HG03196 (cell line): ENCODE results near the gene TEAD1.

ENCODE experiments used
- ATAC-seq: cut with Tn5 transposase; IDR thresholded peaks from one replicate; pipeline ENCODE4 v1.9.1; 2021; ENCODE audit not compliant: unreplicated experiment

Gene TEAD1

GRCh38 chr11:12664385-12664784, 9.8 kb upstream of the TEAD1 start:
- ATAC-seq = no peak

- no peak for ATAC-seq
These were observed 7.3 kb upstream of the TEAD1 start for GRCh38 chr11:12666915-12667314.

- ATAC-seq = no peak
These were observed 6.6 kb upstream of the TEAD1 start for GRCh38 chr11:12667646-12668045.

GRCh38 chr11:12668166-12668565, 6.1 kb upstream of the TEAD1 start:
- no peak for ATAC-seq

GRCh38 chr11:12669930-12670329, 4.3 kb upstream of the TEAD1 start:
- no peak for ATAC-seq

- no peak for ATAC-seq
These were observed 2.9 kb upstream of the TEAD1 start for GRCh38 chr11:12671370-12671769.

- ATAC-seq = peak; percentile 19
These were observed 659 bp upstream of the TEAD1 start for GRCh38 chr11:12673601-12673923.

GRCh38 chr11:12674571-12674935, 332 bp downstream of the TEAD1 start:
- peak; percentile 29 for ATAC-seq

- ATAC-seq = no peak
These were observed 895 bp downstream of the TEAD1 start for GRCh38 chr11:12674936-12675696.

- no peak for ATAC-seq
These were observed 1.9 kb downstream of the TEAD1 start for GRCh38 chr11:12675951-12676711.

GRCh38 chr11:12677131-12677530, 2.9 kb downstream of the TEAD1 start:
- no peak for ATAC-seq

- no peak for ATAC-seq
These were observed 3.9 kb downstream of the TEAD1 start for GRCh38 chr11:12678092-12678491.

GRCh38 chr11:12678991-12679390, 4.8 kb downstream of the TEAD1 start:
- ATAC-seq = no peak

- no peak for ATAC-seq
These were observed 5.2 kb downstream of the TEAD1 start for GRCh38 chr11:12679471-12679870.

GRCh38 chr11:12680246-12680939, 6.2 kb downstream of the TEAD1 start:
- ATAC-seq = no peak

- no peak for ATAC-seq
These were observed 6.7 kb downstream of the TEAD1 start for GRCh38 chr11:12680940-12681258.

GRCh38 chr11:12681466-12681865, 7.2 kb downstream of the TEAD1 start:
- no peak for ATAC-seq

GRCh38 chr11:12682288-12682687, 8.1 kb downstream of the TEAD1 start:
- no peak for ATAC-seq

- ATAC-seq = no peak
These were observed 8.7 kb downstream of the TEAD1 start for GRCh38 chr11:12682737-12683500.

- no peak for ATAC-seq
These were observed 9.7 kb downstream of the TEAD1 start for GRCh38 chr11:12683874-12684273.

- ATAC-seq = no peak
These were observed 10.1 kb downstream of the TEAD1 start for GRCh38 chr11:12684315-12684714.
